WI38 (cell line): Measurements from ENCODE around the gene CUL1.

Experiments
- H3K4me3 ChIP-seq: 2 replicates; pipeline ENCODE4 v1.5.1; 2011; ENCODE audit warnings: low read depth, mild to moderate bottlenecking, control low read depth, low read length
- CTCF ChIP-seq: IDR thresholded peaks from 2 replicates; pipeline ENCODE4 v1.5.1; 2012; ENCODE audit warnings: low read depth, mild to moderate bottlenecking, control low read depth, low read length

Gene CUL1

GRCh38 chr7:148782757-148783456 is 84.2 kb downstream of the CUL1 start:
- H3K4me3 ChIP-seq = no peak overlapping the region
- no peak for TF ChIP-seq CTCF

GRCh38 chr7:148783801-148784527 is 85.3 kb downstream of the CUL1 start:
- no peak overlapping the region for H3K4me3 ChIP-seq
- TF ChIP-seq CTCF = no peak

GRCh38 chr7:148787571-148788295 is 89.0 kb downstream of the CUL1 start:
- TF ChIP-seq CTCF = no peak
- no peak overlapping the region for H3K4me3 ChIP-seq

- no peak overlapping the region for H3K4me3 ChIP-seq
- TF ChIP-seq CTCF = no peak
Observed at GRCh38 chr7:148789220-148789619, 90.5 kb downstream of the CUL1 start.

GRCh38 chr7:148790131-148790726 is 91.5 kb downstream of the CUL1 start:
- H3K4me3 ChIP-seq = no peak overlapping the region
- TF ChIP-seq CTCF = no peak

GRCh38 chr7:148790850-148791249 is 92.1 kb downstream of the CUL1 start:
- no peak overlapping the region for H3K4me3 ChIP-seq
- no peak for TF ChIP-seq CTCF

GRCh38 chr7:148791546-148791945 is 92.8 kb downstream of the CUL1 start:
- no peak overlapping the region for H3K4me3 ChIP-seq
- TF ChIP-seq CTCF = no peak
